HG02763 (cell line): ENCODE data around the gene ARHGAP24.
A peak's percentile ranks its signal among the peaks of the same experiment; 100 is the strongest.
"Not testable (repeated sequence)": the region's sequence is repeated elsewhere in the genome, so short reads cannot be mapped to it uniquely, and the experiment has no call there.

Experiments
- ATAC-seq: cut with Tn5 transposase; IDR thresholded peaks from one replicate; pipeline ENCODE4 v1.9.1; 2021; ENCODE audit warnings: mild to moderate bottlenecking, moderate library complexity; ENCODE audit not compliant: unreplicated experiment

ARHGAP24 gene

DNA sequence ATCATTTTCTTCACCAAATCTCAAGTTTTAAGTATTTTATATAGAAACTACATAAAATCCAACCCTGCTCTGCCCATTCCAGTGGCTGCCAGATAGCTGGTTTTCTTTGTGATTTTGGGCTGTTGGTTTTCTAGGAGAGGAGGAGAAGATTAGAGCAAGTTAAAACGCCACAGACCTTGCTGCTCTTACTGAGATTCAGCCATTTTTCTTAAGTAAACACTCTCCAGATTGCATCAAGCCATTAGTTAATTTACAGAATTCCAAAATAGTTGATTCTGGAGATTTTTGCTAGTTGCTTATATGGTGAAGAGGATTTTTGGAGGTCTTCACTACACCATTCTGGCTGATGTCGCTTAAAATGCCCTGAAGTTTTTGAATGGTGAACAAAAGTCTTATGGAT, 518.7 kb downstream of the ARHGAP24 start:
- no peak for ATAC-seq

DNA sequence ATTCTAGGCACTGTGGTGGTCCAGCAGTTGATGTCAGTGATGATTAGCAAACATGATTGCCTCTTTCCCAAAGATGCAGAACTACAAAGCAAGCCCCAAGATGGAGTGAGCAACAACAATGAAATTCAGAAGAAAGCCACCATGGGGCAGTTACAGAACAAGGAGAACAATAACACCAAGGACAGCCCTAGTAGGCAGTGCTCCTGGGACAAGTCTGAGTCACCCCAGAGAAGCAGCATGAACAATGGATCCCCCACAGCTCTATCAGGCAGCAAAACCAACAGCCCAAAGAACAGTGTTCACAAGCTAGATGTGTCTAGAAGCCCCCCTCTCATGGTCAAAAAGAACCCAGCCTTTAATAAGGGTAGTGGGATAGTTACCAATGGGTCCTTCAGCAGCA, 519.6 kb downstream of the ARHGAP24 start:
- ATAC-seq, result no peak

DNA sequence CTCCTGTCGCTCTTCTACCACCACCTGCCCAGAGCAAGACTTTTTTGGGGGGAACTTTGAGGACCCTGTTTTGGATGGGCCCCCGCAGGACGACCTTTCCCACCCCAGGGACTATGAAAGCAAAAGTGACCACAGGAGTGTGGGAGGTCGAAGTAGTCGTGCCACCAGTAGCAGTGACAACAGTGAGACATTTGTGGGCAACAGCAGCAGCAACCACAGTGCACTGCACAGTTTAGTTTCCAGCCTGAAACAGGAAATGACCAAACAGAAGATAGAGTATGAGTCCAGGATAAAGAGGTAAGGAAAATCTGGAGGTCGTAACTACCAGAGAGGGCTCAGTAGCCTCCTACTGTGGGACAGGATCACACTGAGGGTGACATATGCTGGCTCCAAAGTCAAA, 520.4 kb downstream of the ARHGAP24 start:
- ATAC-seq, result peak; percentile 47

DNA sequence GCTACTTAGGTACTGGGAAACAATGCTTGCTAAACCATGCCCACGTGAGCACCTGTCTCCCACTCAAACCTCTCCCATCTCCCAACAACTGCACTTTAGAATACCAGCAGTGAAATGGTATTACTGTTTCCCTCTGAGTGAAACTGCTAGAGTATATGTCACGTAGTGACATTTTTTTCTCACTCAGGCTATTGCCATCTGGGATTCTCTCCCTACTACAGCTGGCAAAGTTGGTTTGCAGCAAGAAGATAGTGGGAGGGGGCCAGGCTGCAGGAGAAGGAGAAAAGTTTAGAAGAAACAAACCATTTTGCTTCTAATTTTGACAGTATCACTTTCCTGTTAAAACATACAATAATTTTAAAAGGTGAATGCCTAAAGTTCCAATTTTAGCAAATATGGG, 526.6 kb downstream of the ARHGAP24 start:
- ATAC-seq, result no peak

DNA sequence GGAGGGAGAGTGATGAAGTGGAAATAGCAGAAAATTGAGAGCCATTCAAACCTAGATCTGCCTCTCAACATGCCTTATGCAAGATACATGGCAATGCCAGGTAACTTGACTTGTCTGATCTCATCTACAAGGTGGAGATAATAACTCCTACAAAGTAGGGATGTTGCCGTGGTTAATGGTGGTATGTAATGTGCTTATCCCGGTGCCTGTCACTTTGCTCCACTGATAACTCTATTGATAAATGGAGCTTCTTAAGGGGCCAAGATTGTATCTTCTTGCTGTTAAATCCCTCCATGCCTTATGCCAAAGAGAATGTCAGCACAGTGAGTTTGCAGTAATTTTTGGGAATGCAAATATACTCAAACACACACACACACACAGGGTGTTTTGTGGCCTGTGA, 529.1 kb downstream of the ARHGAP24 start:
- no peak for ATAC-seq

GRCh38 chr4:86006057-86006456, 531.1 kb downstream of the ARHGAP24 start:
- ATAC-seq, result no peak

DNA sequence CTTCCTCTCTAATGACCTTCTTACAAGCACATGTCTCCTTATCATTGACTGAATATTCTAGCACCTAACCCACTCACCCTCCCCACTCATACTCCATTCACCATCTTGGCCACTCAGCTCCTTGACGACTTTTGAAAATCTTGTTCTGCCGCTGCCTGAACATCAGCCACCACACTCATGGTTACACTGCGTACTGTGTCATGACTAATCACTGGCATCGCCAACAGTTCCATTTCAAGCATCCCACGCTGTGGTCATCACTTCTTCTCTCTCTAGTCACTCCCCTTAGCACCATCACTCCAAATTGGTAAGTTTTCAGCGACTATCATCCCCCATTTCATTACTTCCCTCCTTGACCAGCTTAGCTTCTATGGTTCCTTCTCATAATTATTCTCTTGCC, 532.1 kb downstream of the ARHGAP24 start:
- ATAC-seq, result no peak

DNA sequence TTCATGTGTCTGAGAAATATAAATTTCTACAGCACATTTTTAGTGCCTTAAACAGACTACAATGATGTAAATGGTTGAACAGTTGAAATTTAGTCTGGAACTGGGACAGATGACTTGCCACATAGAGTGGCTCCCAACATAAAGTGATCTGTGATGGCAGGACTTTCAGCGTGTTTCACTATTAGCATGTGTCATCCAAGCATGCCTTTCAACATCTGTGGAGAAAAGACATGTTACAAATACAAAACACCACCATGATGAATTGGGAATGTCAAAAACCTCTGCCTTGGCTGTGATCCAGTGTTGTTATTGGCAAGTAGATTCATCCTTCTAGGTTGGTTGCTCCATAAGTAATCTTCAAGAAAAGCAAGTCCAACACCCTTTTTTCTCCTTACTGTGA, 536.2 kb downstream of the ARHGAP24 start:
- no peak for ATAC-seq

- no peak for ATAC-seq
Observed at GRCh38 chr4:86013621-86014020, 538.7 kb downstream of the ARHGAP24 start.

GRCh38 chr4:86014599-86014998, 539.6 kb downstream of the ARHGAP24 start:
- peak; percentile 79 for ATAC-seq

GRCh38 chr4:86015412-86016350, 540.7 kb downstream of the ARHGAP24 start:
- ATAC-seq, result no peak

DNA sequence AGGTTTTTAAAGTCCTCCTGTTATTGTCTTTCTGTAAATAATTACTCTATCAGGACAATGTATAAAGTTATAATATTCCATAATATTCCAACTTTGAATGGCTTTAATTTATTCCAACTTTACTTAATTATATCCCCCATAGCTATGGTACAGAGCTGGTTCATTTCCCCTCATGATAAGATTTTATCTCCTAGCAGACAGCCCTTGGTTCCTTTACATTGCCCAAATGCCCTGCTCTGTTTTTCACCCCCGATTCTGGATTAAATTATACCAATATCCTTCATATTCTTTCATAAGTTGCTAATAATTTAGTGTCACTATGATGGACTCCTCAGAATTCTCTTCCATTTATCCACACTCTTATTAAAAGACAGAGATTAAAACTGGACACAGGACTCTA, 544.4 kb downstream of the ARHGAP24 start:
- no peak for ATAC-seq

GRCh38 chr4:86019906-86020305, 545.0 kb downstream of the ARHGAP24 start:
- ATAC-seq, result no peak

DNA sequence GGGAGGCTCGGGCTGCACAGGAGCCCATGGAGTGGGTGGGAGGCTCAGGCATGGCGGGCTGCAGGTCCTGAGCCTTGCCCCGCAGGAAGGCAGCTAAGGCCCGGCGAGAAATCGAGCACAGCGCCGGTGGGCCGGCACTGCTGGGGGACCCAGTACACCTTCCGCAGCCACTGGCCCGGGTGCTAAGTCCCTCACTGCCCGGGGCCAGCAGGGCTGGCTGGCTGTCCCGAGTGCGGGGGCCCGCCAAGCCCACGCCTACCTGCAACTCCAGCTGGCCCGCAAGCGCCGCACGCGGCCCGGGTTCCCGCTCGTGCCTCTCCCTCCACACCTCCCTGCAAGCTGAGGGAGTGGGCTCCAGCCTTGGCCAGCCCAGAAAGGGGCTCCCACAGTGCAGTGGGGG, 546.7 kb downstream of the ARHGAP24 start:
- not testable (repeated sequence) for ATAC-seq

DNA sequence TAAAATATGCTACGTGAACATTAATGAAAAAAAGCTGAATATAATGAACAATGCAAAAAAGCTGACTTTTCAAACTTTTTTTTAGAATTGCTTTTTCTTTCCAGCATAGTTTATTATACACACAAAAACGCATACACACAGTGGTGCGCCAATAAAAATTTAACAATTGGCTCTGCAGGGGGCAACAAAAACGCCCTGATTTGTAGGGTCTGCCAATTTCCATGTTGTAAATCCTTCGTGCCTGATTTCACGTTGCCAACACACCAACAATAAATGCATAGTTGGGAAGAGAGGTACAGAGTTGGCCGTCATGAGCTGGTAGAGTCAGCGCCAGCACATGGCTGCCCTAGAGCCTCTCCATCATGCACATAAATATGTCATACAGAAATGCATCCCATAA, 551.8 kb downstream of the ARHGAP24 start:
- ATAC-seq, result no peak

- no peak for ATAC-seq
Observed at GRCh38 chr4:86031927-86032326, 557.0 kb downstream of the ARHGAP24 start.

DNA sequence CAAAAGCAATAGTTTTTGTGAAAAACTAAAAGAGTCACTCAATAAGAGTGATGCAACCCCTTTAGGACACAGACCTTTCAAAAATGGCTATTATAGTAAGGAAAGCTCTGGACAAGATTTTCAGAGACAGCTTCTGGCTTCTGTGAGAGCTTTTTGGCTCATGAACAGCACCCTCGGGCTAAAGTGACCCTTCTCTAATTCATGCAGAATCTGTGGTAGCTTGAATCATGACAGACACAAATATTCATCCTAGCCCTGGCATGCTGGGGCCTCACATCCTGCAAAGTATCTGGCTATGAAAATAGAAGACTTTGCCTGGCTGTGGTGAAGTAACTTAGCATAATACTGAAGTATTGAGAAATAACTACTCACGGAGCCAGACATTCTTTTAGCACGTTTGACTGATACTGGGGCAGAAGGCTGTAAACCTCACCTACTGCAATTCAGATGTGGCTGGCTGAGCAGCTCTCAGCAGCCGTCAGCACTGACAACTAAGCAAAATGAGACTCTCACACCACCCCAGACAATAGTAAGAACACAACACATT, 557.6 kb downstream of the ARHGAP24 start:
- no peak for ATAC-seq

DNA sequence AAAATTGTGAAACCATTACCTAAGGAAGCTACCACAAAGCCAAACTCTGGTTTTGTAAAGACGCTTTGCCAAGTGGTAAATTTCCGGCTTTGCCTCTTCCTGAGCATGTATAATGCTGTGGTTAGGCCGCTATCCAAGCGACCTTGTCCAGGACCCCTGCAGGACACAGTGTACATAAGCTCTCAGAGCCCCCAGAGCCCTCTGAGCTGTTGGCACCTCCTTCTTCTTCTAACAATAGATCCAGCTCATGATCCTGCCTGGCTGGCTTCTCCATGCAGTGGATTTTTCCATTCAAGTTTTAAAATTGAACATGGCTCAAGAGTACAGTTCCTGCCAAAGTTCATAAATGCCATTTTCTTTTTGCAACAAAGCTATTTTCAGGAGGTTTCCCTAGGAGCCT, 558.2 kb downstream of the ARHGAP24 start:
- ATAC-seq, result no peak

DNA sequence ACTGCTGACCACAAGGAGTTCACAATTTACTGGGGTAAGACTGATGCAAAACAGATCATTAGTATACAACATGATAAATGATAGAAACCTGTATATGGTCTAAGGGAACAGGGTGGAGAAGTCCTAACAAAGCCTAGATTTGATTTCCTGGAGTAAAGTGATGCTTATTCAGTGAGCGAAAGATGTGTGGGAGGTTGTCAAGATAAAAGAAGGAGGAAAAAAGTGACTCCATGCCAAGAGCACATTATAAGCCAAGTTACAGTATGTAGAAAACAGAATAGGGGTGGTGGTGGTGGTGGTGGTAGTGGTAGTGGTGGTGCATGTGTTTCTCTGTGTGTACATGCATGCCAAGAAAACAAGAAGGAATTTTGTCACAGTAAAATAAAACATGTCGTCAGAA, 559.7 kb downstream of the ARHGAP24 start:
- no peak for ATAC-seq

DNA sequence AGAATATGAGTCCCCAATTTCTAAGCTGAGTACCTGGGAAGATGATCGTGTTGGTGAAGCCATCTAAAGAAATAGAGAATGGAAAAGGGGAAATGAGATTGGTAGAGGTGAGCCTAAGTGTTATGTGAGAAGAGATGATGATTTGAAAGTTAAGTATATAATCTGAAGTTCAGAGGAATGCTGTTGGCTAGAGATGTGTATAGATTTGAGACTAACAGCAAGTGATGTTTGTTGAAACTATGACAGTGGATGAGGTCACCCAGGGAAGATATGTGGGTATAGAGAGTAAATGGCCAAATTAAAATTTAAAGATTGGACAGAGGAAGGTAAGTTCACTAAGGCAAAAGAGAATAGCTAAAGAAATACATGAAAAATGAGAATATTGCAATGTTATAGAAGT, 560.7 kb downstream of the ARHGAP24 start:
- no peak for ATAC-seq

DNA sequence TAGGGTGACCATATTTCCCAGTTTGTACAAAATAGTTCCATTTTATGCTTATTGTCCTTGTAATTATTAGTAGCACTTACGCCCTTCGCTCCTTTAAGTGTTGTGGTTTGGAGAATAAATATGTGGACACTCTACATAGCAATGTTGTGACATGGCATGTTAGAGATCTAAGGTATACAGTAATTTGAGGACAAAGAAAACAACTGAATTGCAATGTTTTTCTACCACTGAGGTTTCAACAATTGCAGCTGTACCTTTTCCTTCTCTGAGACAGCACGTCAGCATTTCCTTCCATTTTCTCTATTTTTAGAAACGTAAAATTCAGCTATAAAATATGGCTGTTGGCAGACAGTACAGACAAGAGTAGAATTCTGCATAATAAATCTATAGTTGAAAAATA, 561.8 kb downstream of the ARHGAP24 start:
- ATAC-seq, result no peak

- no peak for ATAC-seq
Observed at GRCh38 chr4:86038037-86038436, 563.1 kb downstream of the ARHGAP24 start.
